ACHN (cell line): ENCODE data around the gene SMAD3.
A peak's percentile ranks its signal among the peaks of the same experiment; 100 is the strongest.
"Not testable (repeated sequence)": the region's sequence is repeated elsewhere in the genome, so short reads cannot be mapped to it uniquely, and the experiment has no call there.

Experiments used
- DNase-seq: peaks from one replicate; pipeline ENCODE4 v3.0.0-alpha.2; 2015
- in situ Hi-C: cut with HindIII; loops from 2 replicates; pipeline ENCODE4 v1.10.0; 2017; ENCODE audit warnings: low sequenced_read_pairs, low pct_ligation_motif_present, low pct_unique_long_range_greater_than_20kb

The SMAD3 gene

GRCh38 chr15:67065531-67066005 lies at the start of gene SMAD3:
Gene SMAD3 (plus strand): TSS chr15:67065602. CDS start chr15:67066155, 553 bp downstream.
- in situ Hi-C loops, result no loop called here
- DNase-seq, result peak; percentile 93

DNA sequence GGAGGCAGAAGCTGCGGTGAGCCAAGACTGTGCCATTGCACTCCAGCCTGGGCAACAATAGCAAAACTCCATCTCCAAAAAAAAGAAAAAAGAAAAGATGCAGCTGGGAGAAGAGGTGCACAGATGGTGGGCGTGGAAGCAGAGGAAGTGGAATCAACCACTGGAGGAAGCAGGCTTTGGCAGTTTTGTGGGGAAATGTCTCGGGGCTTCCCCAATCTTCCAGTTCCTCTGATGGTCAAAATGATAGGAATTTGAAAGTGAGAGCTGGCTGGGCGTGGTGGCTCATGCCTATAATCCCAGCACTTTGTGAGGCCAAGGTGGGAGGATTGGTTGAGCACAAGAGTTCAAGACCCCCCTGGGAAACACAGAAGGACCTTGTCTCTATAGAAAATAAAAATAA lies 48.1 kb upstream of the SMAD3 start:
- no peak for DNase-seq
- in situ Hi-C loops, result no loop called here

GRCh38 chr15:67018026-67018425 lies 47.4 kb upstream of the SMAD3 start:
- in situ Hi-C loops, result no loop called here
- no peak for DNase-seq

DNA sequence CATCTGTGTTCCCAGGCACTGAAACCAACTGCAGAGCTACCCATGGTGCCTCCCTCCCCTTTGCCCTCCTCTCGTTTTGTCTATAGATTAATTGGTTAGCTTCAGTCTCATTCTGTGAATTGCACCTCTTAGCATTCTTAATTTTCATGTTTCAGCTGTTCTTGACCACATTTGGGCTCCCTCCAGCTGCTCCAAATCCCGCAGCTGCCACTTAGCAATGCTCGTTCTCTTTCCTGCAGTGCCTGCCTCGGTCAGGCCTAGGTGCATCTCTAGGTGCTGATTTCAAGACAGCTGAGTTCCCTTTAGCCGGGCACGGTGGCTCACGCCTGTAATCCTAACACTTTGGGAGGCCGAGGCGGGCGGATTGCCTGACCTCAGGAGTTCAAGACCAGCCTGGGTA lies 47.0 kb upstream of the SMAD3 start:
- DNase-seq, result no peak
- in situ Hi-C loops, result no loop called here

DNA sequence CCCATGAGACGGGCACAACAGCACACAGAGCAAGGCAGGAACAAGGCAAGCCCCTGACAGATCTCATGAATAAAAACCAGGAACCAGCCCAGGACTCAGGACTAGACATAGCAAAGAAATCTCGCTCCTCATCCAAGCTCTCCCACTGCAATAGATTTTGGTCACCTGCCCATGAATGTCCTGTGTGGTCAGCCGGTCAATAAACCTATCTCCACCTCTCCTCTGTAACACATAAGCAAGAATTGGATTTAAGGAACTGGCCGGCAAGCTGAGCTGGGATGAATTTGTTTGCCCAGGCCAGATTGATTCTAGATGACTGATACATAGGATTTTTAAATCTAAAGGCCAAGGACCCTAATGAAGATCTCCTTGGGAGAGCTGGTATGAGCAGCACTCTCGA lies 46.3 kb upstream of the SMAD3 start:
- no peak for DNase-seq
- in situ Hi-C loops, result no loop called here

DNA sequence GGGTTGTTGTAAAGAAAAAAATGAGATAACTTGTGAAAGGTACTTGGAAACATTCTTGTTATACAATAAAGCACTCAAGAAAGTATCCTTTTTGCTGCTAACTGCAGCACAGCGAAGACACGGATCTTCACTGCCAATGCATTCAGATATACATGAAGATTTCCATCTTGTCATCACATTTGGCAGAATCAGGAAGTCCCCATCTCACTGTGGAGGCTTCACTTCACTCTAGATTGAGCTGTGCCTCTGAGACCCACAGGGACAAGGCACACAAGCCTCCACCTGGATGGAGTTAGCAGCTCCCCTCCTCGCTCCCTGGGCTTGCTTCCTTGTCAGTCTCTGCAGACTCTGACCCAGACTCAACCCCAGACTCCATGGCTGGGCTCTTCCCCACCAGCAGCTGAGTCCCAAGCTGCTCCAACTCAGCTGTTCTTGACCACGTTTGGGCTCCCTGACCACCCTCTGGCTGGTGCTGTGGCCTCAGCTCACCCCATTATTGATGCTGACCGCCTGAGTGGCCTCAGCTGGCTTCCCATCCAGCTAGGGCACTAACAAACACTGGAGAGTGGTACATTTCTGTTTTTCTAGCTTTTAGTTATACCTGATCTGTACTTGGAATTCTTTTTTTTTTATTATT lies 45.4 kb upstream of the SMAD3 start:
- no peak for DNase-seq
- in situ Hi-C loops, result no loop called here

DNA sequence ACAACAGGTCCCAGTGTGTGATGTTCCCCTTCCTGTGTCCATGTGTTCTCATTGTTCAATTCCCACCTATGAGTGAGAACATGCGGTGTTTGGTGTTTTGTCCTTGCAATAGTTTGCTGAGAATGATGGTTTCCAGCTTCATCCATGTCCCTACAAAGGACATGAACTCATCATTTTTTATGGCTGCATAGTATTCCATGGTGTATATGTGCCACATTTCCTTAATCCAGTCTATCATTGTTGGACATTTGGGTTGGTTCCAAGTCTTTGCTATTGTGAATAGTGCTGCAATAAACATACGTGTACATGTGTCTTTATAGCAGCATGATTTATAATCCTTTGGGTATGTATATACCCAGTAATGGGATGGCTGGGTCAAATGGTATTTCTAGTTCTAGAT lies 44.7 kb upstream of the SMAD3 start:
- in situ Hi-C loops, DNase-seq: not testable (repeated sequence)

GRCh38 chr15:67021455-67021854 lies 43.9 kb upstream of the SMAD3 start:
- DNase-seq, result no peak

GRCh38 chr15:67022587-67023105 lies 42.8 kb upstream of the SMAD3 start:
- in situ Hi-C loops, result no loop called here

More at GRCh38 chr15:67021455-67021854, 43.9 kb upstream of the SMAD3 start:
- in situ Hi-C loops, result no loop called here

GRCh38 chr15:67023517-67024313 lies 41.7 kb upstream of the SMAD3 start:
- DNase-seq, result no peak
- in situ Hi-C loops, result no loop called here

More at GRCh38 chr15:67022587-67023105, 42.8 kb upstream of the SMAD3 start:
- DNase-seq, result no peak

DNA sequence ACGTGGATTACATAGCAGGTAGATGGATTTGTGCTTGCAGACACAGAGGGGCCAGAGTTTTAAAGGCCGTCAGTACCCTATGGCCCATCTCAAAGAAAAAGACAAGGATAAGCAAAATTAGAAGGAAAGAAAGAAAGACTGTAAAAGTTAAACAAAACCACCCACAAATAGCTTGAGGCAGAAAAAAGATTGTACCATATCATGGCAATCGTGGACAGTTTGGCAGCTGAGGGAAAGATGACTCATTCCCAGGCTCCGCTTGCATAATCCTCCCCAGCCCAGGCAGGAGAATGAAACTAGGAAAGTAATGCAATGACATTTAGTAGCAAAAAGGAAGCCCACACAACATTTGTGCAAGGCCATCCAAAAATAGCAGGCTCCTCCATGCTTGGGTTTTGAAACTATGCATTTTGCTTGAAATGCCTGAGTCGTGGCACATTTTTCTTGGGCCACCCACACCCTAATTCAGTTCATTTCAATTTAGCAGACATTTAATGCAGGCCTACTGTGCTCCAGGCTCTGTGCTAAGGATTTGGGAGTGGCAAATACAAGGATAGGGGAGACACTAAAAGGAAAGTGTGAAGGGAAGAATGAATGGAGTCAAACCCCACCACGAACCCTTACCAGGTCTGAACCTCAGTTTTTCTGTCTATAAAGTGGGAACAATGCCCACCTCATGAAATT lies 40.9 kb upstream of the SMAD3 start:
- in situ Hi-C loops, result no loop called here
- DNase-seq, result peak; percentile 83

DNA sequence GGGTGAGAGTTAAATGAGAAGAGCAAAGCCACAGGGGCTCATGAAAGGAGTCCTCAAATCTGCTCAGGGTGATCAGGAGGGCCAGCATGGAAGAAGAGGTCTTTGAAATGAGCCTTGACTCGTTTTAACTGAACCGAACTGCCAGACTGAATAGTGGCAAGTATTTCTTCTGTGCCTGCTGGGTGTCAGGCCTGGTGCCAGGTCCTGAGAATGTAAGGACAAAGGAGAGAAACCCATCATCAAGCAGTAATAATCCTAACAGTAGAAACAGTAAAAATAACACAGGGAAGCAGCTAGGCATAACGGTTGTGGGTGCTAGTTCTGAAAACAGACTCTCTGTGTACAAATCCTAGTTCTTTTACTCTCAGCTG lies 40.4 kb upstream of the SMAD3 start:
- no peak for DNase-seq

GRCh38 chr15:67025719-67026609 lies 39.4 kb upstream of the SMAD3 start:
- in situ Hi-C loops, result no loop called here
- DNase-seq, result peak; percentile 25

More for the DNA sequence above, 40.4 kb upstream of the SMAD3 start:
- in situ Hi-C loops, result no loop called here

DNA sequence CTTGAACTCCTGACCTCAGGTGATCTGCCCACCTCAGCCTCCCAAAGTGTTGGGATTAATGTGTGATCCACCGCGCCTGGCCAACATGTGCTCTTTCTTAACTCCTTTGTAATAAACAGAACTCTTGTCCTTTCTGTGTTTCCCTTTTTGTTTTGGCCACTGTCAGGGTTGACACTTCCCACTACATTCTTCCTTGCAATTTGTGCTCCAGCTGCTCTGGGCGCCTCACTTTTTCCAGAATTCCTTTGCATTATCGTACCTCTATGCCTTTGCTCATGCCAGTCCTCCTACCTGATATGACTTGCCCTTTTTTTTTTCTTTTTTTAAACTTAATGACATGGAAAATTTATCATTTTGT lies 38.8 kb upstream of the SMAD3 start:
- DNase-seq, result no peak
- in situ Hi-C loops, result no loop called here

DNA sequence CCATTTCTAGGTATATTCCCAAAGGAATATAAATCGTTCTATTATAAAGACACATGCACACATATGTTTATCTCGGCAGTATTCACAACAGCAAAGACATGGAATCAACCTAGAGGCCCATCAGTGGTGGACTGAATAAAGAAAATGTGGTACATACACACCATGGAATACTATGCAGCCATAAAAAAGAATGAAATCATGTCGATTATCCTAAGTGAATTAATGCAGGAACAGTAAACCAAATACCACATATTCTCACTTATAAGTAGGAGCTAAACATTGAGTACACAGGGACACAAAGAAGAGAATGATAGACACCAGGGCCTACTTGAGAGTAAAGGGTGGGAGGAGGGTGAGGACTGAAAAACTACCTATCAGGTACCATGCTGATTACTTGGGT lies 37.0 kb upstream of the SMAD3 start:
- DNase-seq, in situ Hi-C loops: not testable (repeated sequence)

GRCh38 chr15:67030036-67030762 lies 35.2 kb upstream of the SMAD3 start:
- in situ Hi-C loops, result no loop called here
- DNase-seq, result no peak

GRCh38 chr15:67031331-67031730 lies 34.1 kb upstream of the SMAD3 start:
- in situ Hi-C loops, result no loop called here
- no peak for DNase-seq

DNA sequence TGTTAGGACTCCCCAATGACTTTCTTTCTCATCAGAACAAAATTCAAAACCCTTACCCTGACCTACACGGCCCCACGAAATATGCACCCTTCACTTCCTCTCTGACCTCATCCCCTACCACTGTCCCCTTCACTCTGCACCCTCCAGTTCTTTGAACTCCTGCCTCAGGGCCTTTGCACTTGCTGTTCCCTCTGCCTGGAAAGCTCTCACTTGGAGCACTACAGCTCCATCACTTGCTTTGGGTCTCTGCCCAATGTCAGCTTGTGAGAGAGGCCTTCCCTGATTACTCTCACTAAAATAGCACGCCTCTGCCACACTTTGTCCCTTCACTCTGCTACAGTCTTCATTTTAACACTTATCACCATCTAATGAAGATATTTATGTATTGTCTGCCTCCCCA lies 32.8 kb upstream of the SMAD3 start:
- no peak for DNase-seq
- in situ Hi-C loops, result no loop called here
